HG03060 (cell line): Measurements from ENCODE around the gene PNMA8A.
"Not testable (repeated sequence)": the region's sequence is repeated elsewhere in the genome, so short reads cannot be mapped to it uniquely, and the experiment has no call there.

ENCODE experiments used
- ATAC-seq: cut with Tn5 transposase; IDR thresholded peaks from one replicate; pipeline ENCODE4 v1.9.1; 2021; ENCODE audit warnings: low read depth, moderate number of reproducible peaks; ENCODE audit not compliant: unreplicated experiment

Gene PNMA8A

DNA sequence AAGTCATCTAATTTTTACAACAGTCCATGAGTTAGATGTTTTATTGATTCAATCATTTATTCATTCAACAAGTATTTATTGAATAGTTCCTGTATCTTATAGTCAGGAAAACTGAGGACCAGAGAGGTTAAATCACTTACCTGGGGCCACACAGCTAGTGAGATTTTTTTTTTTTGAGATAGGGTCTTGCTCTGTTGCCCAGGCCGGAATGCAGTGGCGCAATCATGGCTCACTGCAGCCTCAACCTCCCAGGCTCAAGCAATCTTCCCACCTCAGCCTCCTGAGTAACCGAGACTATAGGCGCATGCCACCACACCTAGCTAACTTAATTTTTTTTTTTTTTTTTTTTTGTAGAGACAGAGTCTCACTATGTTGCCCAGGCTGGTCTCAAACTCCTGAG is 35.7 kb downstream of the PNMA8A start:
- not testable (repeated sequence) for ATAC-seq

DNA sequence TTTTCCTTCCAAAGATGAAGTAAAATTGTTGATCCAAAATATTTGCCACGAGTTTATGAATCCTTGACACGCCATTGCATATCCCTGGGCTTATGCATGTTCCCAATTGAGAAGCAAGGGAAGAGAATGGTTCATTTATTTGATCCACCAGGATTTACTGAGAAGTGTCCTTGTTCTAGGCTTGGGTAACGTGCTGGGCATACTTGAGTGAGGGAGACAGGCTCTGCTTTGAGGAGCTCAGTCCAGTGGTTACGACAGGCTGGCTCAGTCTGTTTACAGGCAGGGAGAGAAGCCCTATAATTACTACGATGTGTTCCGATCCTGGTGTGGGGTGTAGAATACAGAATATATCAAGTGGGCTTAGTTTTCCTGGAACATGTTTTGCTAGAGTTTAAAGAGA is 36.4 kb downstream of the PNMA8A start:
- ATAC-seq = no peak

GRCh38 chr19:46433470-46433869 is 37.9 kb downstream of the PNMA8A start:
- ATAC-seq = not testable (repeated sequence)

DNA sequence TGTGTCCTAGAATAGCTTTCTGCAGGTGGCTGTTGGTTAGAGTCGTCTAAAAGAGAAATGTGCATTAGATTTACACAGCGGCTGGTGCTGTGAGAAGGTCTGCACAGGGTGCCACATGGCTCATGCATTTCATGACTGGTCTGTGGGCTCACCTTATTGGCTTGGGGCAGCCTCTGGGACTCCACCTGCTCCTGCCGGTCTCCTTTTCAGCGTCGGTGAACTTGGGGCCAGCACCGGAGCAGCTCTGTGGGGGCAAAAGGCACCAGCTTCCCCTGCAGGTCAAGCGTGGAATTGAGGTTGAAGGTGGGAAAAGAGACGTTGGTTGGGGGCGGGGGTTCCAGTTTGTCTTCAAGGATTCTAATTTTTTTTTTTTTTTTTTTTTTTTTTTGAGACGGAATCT is 39.5 kb downstream of the PNMA8A start:
- no peak for ATAC-seq

- no peak for ATAC-seq
Measured at GRCh38 chr19:46429999-46430398, 41.4 kb downstream of the PNMA8A start.

GRCh38 chr19:46428239-46429135 is 42.9 kb downstream of the PNMA8A start, which contains the start of gene PNMA8C:
Gene PNMA8C, minus strand, starts transcription at chr19:46428936. Its CDS starts 577 bp downstream, at chr19:46428359.
- ATAC-seq = no peak

DNA sequence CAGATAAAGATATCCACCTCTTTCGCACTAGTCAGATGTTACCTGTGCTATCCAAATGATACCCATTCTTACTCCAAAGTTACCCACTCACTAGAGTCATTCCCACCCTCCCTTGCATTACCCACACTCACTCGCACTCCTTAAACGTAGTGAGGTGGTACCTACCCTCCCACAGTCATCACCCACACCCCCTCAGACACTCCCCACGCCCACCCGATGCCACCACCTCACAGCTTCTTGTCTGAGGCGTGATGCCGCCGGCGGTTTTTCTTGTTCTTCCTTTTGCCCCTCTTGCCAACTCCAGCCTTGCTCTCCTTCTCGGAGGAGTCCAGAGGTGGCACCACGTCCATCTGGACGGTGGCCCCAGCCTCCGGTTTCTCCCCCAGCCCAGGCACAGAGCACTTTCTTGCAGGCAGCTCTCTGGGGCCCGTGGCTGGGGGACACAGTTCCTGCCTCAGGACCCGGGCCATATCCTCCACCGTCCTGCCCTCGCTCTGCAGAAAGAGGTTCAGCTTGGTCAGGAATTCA is 43.8 kb downstream of the PNMA8A start:
- ATAC-seq = no peak

GRCh38 chr19:46426506-46427162 is 44.7 kb downstream of the PNMA8A start:
- ATAC-seq = no peak

GRCh38 chr19:46426035-46426505 is 45.3 kb downstream of the PNMA8A start:
- ATAC-seq = no peak

DNA sequence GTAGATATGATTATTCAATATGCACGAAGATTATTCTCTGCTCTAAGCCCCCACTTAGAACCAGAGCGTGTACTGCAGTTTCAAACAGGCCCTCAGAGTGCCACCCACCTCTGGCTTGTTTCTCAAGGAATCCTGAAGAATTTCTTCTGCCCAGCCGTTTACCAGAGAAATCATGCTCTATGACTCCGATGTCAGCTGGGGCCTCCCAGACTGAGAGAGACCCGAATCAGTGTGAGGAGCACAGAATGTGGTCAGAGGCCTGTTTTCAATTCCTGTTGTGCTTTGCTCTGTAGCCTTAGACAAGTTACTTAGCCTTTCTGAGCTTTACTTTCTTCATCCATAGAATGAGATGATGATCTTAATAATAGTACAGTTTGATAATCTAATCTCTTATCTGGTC is 48.2 kb downstream of the PNMA8A start:
- ATAC-seq = no peak

GRCh38 chr19:46422344-46422743 is 49.0 kb downstream of the PNMA8A start:
- ATAC-seq = no peak

GRCh38 chr19:46420056-46420455 is 51.3 kb downstream of the PNMA8A start:
- ATAC-seq = no peak
